Mesenchymal stem cell (in vitro differentiated cells and primary cell): ENCODE data around the gene SH2D4B.

Experiments used
- DNase-seq: peaks from one replicate; pipeline ENCODE4 v3.0.0-alpha.2; 2013
- H2AFZ ChIP-seq: one replicate; pipeline ENCODE4 v1.6.1; 2013; ENCODE audit warnings: low read depth, mild to moderate bottlenecking, control low read depth, inconsistent platforms, low read length, moderate library complexity
- H2AK5ac ChIP-seq: 2 replicates; pipeline ENCODE4 v1.6.1; 2013; ENCODE audit warnings: low read length, moderate library complexity, mild to moderate bottlenecking, inconsistent platforms; ENCODE audit not compliant: severe bottlenecking
- H2BK120ac ChIP-seq: one replicate; pipeline ENCODE4 v1.6.1; 2013; ENCODE audit warnings: low read depth, mild to moderate bottlenecking, inconsistent platforms, low read length, moderate library complexity
- H2BK12ac ChIP-seq, 2 experiments: one replicate each; pipeline ENCODE4 v1.6.1; 2013; ENCODE audit warnings: inconsistent platforms in 2 of 2, low read length in 2 of 2, mild to moderate bottlenecking in 2 of 2, moderate library complexity in 2 of 2, control low read depth in 1 of 2
- H2BK15ac ChIP-seq: one replicate; pipeline ENCODE4 v1.6.1; 2013; ENCODE audit warnings: mild to moderate bottlenecking, low read depth, inconsistent platforms; ENCODE audit not compliant: poor library complexity, severe bottlenecking
- H2BK5ac ChIP-seq: 2 replicates; pipeline ENCODE4 v1.6.1; 2013; ENCODE audit warnings: low read depth, mild to moderate bottlenecking, low read length, control low read depth, inconsistent platforms; ENCODE audit not compliant: poor library complexity, severe bottlenecking
- H3K14ac ChIP-seq, 2 experiments: one replicate each; pipeline ENCODE4 v1.6.1; 2013; ENCODE audit warnings: inconsistent platforms in 2 of 2, low read length in 2 of 2, control low read depth in 1 of 2, mild to moderate bottlenecking in 1 of 2, moderate library complexity in 1 of 2
- H3K18ac ChIP-seq, 2 experiments: one replicate each; pipeline ENCODE4 v1.6.1; 2013; ENCODE audit warnings: inconsistent platforms in 2 of 2, low read length in 2 of 2, control low read depth in 1 of 2, low read depth in 1 of 2, mild to moderate bottlenecking in 1 of 2
- H3K23ac ChIP-seq, 2 experiments: one replicate each; pipeline ENCODE4 v1.6.1; 2013; ENCODE audit warnings: inconsistent platforms in 2 of 2, low read length in 2 of 2, mild to moderate bottlenecking in 2 of 2, moderate library complexity in 2 of 2, control low read depth in 1 of 2
- H3K27ac ChIP-seq: 2 replicates; pipeline ENCODE4 v1.5.1; 2013; ENCODE audit warnings: mild to moderate bottlenecking, moderate library complexity, low read length, control low read depth, inconsistent platforms; ENCODE audit not compliant: poor library complexity, severe bottlenecking
- H3K27me3 ChIP-seq, 2 experiments: 2 replicates each; pipeline versions ENCODE4 v1.6.1 to v1.7.0; 2013; ENCODE audit warnings: low read length in 2 of 2, mild to moderate bottlenecking in 2 of 2, moderate library complexity in 2 of 2, control low read depth in 1 of 2, inconsistent platforms in 1 of 2; ENCODE audit not compliant: control insufficient read depth in 1 of 2, insufficient read depth in 1 of 2
- H3K36me3 ChIP-seq, 2 experiments: 2 replicates each; pipeline versions ENCODE4 v1.6.1 to v1.7.0; 2013; ENCODE audit warnings: low read length in 2 of 2, control low read depth in 1 of 2, inconsistent platforms in 1 of 2, low read depth in 1 of 2, mild to moderate bottlenecking in 1 of 2; ENCODE audit not compliant: insufficient read depth in 2 of 2, control insufficient read depth in 1 of 2
- H3K4ac ChIP-seq, 2 experiments: one replicate each; pipeline ENCODE4 v1.6.1; 2013; ENCODE audit warnings: inconsistent platforms in 2 of 2, low read length in 2 of 2, mild to moderate bottlenecking in 2 of 2, moderate library complexity in 2 of 2, control low read depth in 1 of 2, low read depth in 1 of 2
- H3K4me1 ChIP-seq: 2 replicates; pipeline ENCODE4 v1.6.1; 2013; ENCODE audit warnings: low read depth, low read length, control low read depth; ENCODE audit not compliant: control insufficient read depth, insufficient read depth
- H3K4me2 ChIP-seq: 2 replicates; pipeline ENCODE4 v1.6.1; 2013; ENCODE audit warnings: low read length, mild to moderate bottlenecking, inconsistent platforms; ENCODE audit not compliant: poor library complexity, severe bottlenecking
- H3K4me3 ChIP-seq, 2 experiments: 2 replicates each; pipeline versions ENCODE4 v1.5.1 to v1.7.0; 2013; ENCODE audit warnings: low read length in 2 of 2, mild to moderate bottlenecking in 2 of 2, control low read depth in 1 of 2, low read depth in 1 of 2; ENCODE audit not compliant: insufficient read depth in 1 of 2
- H3K79me1 ChIP-seq: replicated peaks from 2 replicates; pipeline ENCODE4 v1.6.1; 2013; ENCODE audit warnings: mild to moderate bottlenecking, control low read depth, low read length, inconsistent platforms; ENCODE audit not compliant: poor library complexity, severe bottlenecking
- H3K9ac ChIP-seq: 2 replicates; pipeline ENCODE4 v1.7.0; 2013; ENCODE audit warnings: mild to moderate bottlenecking, low read length, moderate library complexity
- H3K9me3 ChIP-seq: 2 replicates; pipeline ENCODE4 v1.7.0; 2013; ENCODE audit warnings: mild to moderate bottlenecking, low read length; ENCODE audit not compliant: control insufficient read depth
- H4K8ac ChIP-seq: one replicate; pipeline ENCODE4 v1.6.1; 2013; ENCODE audit warnings: inconsistent platforms, mild to moderate bottlenecking, low read length, moderate library complexity
- H4K91ac ChIP-seq: one replicate; pipeline ENCODE4 v1.6.1; 2013; ENCODE audit warnings: mild to moderate bottlenecking, low read length, inconsistent platforms
- WGBS: methylation state at CpG from one replicate; pipeline ENCODE4 v1.1.7; 2013; ENCODE audit warnings: mixed read lengths; 5-methylcytosine and 5-hydroxymethylcytosine counted together

Gene SH2D4B

DNA sequence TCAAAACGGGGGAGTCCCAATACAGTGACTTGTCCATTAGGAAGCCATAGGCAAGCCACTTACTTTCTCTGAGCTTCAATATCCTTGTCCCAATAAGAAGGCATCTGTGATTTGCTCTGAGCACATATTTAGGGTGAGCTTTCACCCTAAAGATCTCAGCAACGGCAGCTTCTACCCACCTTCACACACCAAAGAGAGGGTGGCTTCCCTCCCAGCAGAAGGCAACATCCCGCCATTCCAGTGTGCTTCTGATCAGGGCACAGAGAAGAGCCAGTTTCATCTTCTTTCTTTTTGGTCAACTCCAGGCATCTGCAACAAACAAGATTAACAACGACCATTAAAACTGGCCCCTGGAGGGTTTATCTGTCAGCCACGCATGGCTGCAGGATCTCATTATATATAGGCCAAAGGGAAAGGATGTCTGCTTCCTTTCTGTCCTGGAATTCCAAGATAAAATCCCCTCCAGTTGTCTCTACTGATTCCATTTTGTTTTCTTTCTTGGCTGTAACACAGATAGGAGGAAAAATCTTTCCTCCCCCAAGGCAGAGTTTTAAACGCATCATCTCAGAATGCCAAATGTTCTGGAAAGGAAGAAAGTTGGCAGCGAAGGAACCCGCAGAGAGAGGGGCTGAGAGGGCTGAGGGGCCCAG is 491 bp upstream of the SH2D4B start:
- H3K9ac ChIP-seq, result no peak overlapping the region
- H2BK15ac ChIP-seq, result no peak overlapping the region
- H4K8ac ChIP-seq, result no peak overlapping the region
- H4K91ac ChIP-seq, result no peak overlapping the region
- no peak overlapping the region for H3K27ac ChIP-seq
- WGBS, result 82% methylated on average over 6 of the region's 8 CpGs
- peaks cover 5% of the 10 kb centered on the region for H3K4me1 ChIP-seq
- H2BK120ac ChIP-seq, result no peak overlapping the region
- no peak overlapping the region for H2BK5ac ChIP-seq
- no peaks in the 10 kb centered on the region for H3K9me3 ChIP-seq
- no peak overlapping the region for H3K14ac ChIP-seq
- no peak overlapping the region for H3K4ac ChIP-seq
- H2BK12ac ChIP-seq, result no peak overlapping the region
- no peak overlapping the region for H3K4me2 ChIP-seq
- H2AK5ac ChIP-seq, result no peak overlapping the region
- H3K27me3 ChIP-seq, result peaks cover 8 to 20% of the 10 kb centered on the region in 2 experiments
- H3K79me1 ChIP-seq, result no peaks in the 10 kb centered on the region
- no peak overlapping the region for H3K4me3 ChIP-seq
- H3K23ac ChIP-seq, result no peak overlapping the region
- H2AFZ ChIP-seq, result no peak overlapping the region
- H3K18ac ChIP-seq, result no peak overlapping the region
- H3K36me3 ChIP-seq, result no peaks in the 10 kb centered on the region
- no peak for DNase-seq

DNA sequence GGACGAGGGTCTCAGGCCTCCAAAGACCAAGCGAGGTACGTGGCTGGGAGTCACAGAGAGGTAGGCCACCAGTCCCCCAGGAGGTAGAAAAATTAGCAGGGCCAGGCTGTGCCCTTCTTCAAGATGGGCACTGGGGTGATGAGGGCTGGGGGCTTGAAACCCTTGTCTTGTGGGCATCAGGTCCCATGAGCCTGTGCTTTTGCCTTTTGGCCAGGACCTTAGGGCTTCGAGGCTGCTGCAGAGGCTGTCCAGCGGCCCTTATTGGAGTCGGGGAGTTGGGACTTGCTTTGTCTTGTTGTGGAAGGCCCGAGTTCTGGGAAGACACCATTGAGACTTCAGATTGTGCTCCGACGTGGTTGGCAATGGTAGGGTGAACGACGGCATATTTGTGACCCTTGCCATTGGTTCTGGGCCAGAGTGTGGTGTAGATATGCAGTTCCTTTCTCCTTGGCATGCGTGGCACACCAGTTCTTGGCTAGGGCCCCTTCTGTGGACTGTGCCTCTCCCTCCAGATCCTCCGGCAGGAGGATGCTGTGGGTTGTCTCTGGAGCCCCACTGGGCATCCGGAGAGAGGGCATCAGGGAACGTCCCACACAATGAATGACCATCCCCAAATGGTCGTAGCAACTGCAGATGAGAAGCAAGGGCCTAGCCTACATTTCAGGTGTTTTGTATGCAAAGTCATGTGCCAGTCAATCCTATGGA is 931 bp downstream of the SH2D4B start:
- no peak overlapping the region for H2AFZ ChIP-seq
- no peaks in the 10 kb centered on the region for H3K79me1 ChIP-seq
- H2BK5ac ChIP-seq, result no peak overlapping the region
- no peak overlapping the region for H2BK120ac ChIP-seq
- H3K27ac ChIP-seq, result no peak overlapping the region
- no peak overlapping the region for H2BK12ac ChIP-seq
- H3K23ac ChIP-seq, result no peak overlapping the region
- no peaks in the 10 kb centered on the region for H3K9me3 ChIP-seq
- peaks cover 8 to 25% of the 10 kb centered on the region in 2 experiments for H3K27me3 ChIP-seq
- no peak overlapping the region for H2BK15ac ChIP-seq
- H3K9ac ChIP-seq, result no peak overlapping the region
- H3K4me2 ChIP-seq, result no peak overlapping the region
- H3K4ac ChIP-seq, result no peak overlapping the region
- H4K8ac ChIP-seq, result no peak overlapping the region
- H3K4me3 ChIP-seq, result no peak overlapping the region
- no peak overlapping the region for H3K18ac ChIP-seq
- DNase-seq, result no peak
- H3K36me3 ChIP-seq, result no peaks in the 10 kb centered on the region
- 94% methylated on average over 16 of the region's 16 CpGs for WGBS
- H3K14ac ChIP-seq, result no peak overlapping the region
- H2AK5ac ChIP-seq, result no peak overlapping the region
- peaks cover 5% of the 10 kb centered on the region for H3K4me1 ChIP-seq
- no peak overlapping the region for H4K91ac ChIP-seq

DNA sequence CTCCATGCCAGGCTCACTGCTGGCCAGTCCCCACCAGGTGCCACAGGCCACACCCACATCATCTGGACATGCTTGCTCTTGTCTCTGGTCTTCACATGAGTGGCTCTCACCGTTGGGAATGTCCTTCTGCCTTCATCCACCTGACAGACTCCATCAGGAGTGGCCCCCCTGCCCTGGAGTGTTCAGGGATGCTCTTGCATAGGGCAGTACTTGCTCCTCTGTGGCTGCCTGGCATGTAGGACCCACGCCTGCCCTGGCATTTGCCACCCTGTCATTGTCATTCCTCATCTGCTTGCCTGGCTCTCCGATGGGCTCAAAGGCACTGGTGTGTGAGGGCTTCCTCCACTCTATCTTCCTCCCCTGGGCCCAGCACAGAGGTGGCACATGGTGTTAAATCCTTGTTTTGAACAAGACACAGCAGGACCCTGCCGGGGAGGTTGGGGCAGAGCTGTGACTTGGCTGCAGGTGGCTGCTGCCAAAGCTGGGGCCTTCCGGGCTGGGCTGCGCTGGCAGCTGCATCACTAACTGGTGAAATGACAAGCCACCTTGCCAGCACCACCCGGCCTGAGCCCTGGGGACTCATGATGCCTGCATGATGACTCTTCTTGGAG is 1.8 kb downstream of the SH2D4B start:
- Histone ChIP-seq H3K4me1 (peaks cover 5% of the 10 kb centered on the region), H2AFZ (no peak overlapping the region), H2AK5ac (no peak overlapping the region), H3K27me3 (peaks cover 8 to 25% of the 10 kb centered on the region in 2 experiments), H3K9me3 (no peaks in the 10 kb centered on the region), H3K9ac (no peak overlapping the region), H2BK15ac (no peak overlapping the region), H3K36me3 (no peaks in the 10 kb centered on the region), H4K8ac (no peak overlapping the region), H3K14ac (peak overlapping the region in 1 of 2 experiments; percentile 13), H3K4me3 (no peak overlapping the region), H3K27ac (no peak overlapping the region), H3K79me1 (no peaks in the 10 kb centered on the region), H2BK12ac (no peak overlapping the region), H3K18ac (no peak overlapping the region), H2BK5ac (no peak overlapping the region), H4K91ac (no peak overlapping the region), H3K23ac (no peak overlapping the region), H3K4me2 (no peak overlapping the region), H3K4ac (no peak overlapping the region), H2BK120ac (no peak overlapping the region)
- WGBS, result 91% methylated on average over 7 of the region's 7 CpGs
- no peak for DNase-seq

DNA sequence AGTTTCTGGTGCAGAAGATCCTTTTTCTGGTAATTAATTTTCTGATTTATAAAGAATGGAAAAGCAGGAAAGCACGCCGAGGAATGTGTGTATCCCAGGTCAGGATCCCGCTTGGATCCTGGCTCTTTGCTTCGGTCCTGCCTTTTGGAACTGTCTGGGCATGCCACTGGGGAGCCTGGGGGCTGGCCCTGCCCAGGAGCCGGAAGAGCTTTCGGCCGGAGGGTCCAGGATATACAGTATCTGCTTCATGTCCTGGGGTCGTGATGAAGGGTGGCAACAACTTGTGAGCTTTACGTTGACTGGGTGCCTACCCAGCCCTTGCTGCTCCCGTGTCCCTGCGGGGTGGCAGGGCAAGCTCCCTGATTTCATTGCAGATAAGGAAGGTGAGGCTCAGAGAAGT is 2.4 kb downstream of the SH2D4B start:
- Histone ChIP-seq H3K36me3 (no peaks in the 10 kb centered on the region), H3K9me3 (no peaks in the 10 kb centered on the region), H3K27me3 (peaks cover 8 to 25% of the 10 kb centered on the region in 2 experiments), H3K4me3 (no peak overlapping the region), H4K8ac (no peak overlapping the region), H2AK5ac (no peak overlapping the region), H2BK120ac (no peak overlapping the region), H2BK12ac (no peak overlapping the region), H3K79me1 (no peaks in the 10 kb centered on the region), H2AFZ (no peak overlapping the region), H3K4me1 (peaks cover 5% of the 10 kb centered on the region), H3K14ac (no peak overlapping the region), H3K9ac (no peak overlapping the region), H3K4ac (no peak overlapping the region), H3K18ac (no peak overlapping the region), H3K27ac (no peak overlapping the region), H3K4me2 (no peak overlapping the region), H4K91ac (no peak overlapping the region), H2BK5ac (no peak overlapping the region), H2BK15ac (no peak overlapping the region), H3K23ac (no peak overlapping the region)
- DNase-seq, result no peak
- WGBS, result 92% methylated on average over 11 of the region's 11 CpGs
